Islet precursor cell (in vitro differentiated cells): ENCODE results near the gene SCAF4.
"Not testable (repeated sequence)": the region's sequence is repeated elsewhere in the genome, so short reads cannot be mapped to it uniquely, and the experiment has no call there.

ENCODE experiments used
- DNase-seq: peaks from one replicate; pipeline ENCODE4 v3.0.0-alpha.2; 2018

The SCAF4 gene

GRCh38 chr21:31731857-31732596 lies at the start of gene SCAF4:
SCAF4 (minus strand) TSS chr21:31732118; CDS start chr21:31731692, 426 bp downstream.
- peak; percentile 95 for DNase-seq

GRCh38 chr21:31780944-31781343 lies 49.0 kb upstream of the SCAF4 start:
- DNase-seq, result no peak

- DNase-seq, result no peak
Observed at GRCh38 chr21:31778546-31778945, 46.6 kb upstream of the SCAF4 start.

- no peak for DNase-seq
Observed at GRCh38 chr21:31777857-31778256, 45.9 kb upstream of the SCAF4 start.

- DNase-seq, result no peak
Observed at GRCh38 chr21:31774031-31774430, 42.1 kb upstream of the SCAF4 start.

GRCh38 chr21:31772674-31773555 lies 41.0 kb upstream of the SCAF4 start:
- no peak for DNase-seq

GRCh38 chr21:31771685-31772084 lies 39.8 kb upstream of the SCAF4 start:
- DNase-seq, result no peak

- DNase-seq, result no peak
Observed at GRCh38 chr21:31768710-31769109, 36.8 kb upstream of the SCAF4 start.

- DNase-seq, result no peak
Observed at GRCh38 chr21:31766899-31767298, 35.0 kb upstream of the SCAF4 start.

GRCh38 chr21:31765850-31766249 lies 33.9 kb upstream of the SCAF4 start:
- DNase-seq, result not testable (repeated sequence)

GRCh38 chr21:31760931-31761330 lies 29.0 kb upstream of the SCAF4 start:
- no peak for DNase-seq

- DNase-seq, result no peak
Observed at GRCh38 chr21:31756787-31757186, 24.9 kb upstream of the SCAF4 start.

- no peak for DNase-seq
Observed at GRCh38 chr21:31755027-31755426, 23.1 kb upstream of the SCAF4 start.

- no peak for DNase-seq
Observed at GRCh38 chr21:31754708-31754960, 22.7 kb upstream of the SCAF4 start.

- no peak for DNase-seq
Observed at GRCh38 chr21:31753949-31754707, 22.2 kb upstream of the SCAF4 start.

- DNase-seq, result no peak
Observed at GRCh38 chr21:31752967-31753366, 21.0 kb upstream of the SCAF4 start.

GRCh38 chr21:31752352-31752751 lies 20.4 kb upstream of the SCAF4 start:
- no peak for DNase-seq

- DNase-seq, result no peak
Observed at GRCh38 chr21:31750843-31751242, 18.9 kb upstream of the SCAF4 start.

- no peak for DNase-seq
Observed at GRCh38 chr21:31744182-31744800, 12.4 kb upstream of the SCAF4 start.

GRCh38 chr21:31743712-31744111 lies 11.8 kb upstream of the SCAF4 start:
- DNase-seq, result no peak

- no peak for DNase-seq
Observed at GRCh38 chr21:31741116-31741515, 9.2 kb upstream of the SCAF4 start.

GRCh38 chr21:31737586-31738397 lies 5.9 kb upstream of the SCAF4 start:
- DNase-seq, result not testable (repeated sequence)
